ENCODE results near the gene SFSWAP. TPM values are rescaled to one million over a fixed set of nuclear protein-coding genes. Genes with fewer than 3 reads are reported as not detected.
"Not testable (repeated sequence)": the region's sequence is repeated elsewhere in the genome, so short reads cannot be mapped to it uniquely, and the experiment has no call there.

SFSWAP gene
- total and polyA plus RNA-seq, 7 donors, result 10.8 to 42.9 (median 27.8) TPM

DNA sequence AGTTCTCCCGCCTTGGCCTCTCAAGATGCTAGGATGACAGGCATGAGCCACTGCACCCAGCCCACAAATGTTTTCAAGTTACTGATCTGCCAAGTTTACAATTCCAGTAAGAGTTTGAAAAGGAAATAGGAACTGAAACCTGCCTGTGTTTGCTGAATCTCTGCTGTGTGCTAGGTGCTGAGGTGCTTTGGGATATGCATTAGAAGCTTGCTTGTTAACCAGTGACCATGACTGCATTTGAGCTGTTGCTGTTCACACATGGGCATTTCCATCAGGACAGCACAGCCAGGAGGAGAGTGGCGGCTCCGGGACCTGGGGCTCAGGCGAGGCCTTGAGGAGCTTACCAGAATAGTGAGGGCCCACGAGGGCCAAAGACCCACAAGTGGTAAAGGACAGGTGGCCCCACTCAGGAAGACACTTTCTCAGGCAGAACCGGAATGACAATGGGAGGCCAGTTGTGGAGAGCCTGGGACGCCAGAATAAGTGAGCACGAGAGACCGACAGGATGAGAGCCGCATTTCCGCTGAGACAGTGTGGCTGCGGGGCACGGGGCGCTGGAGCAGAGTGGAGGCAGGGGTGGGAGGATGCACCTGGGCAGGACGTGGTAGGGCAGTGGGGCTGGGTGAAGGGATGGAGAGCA lies 62.8 kb downstream of the SFSWAP start:
- H3K27ac ChIP-seq, result no peak overlapping the region
- DNase-seq, result no peak
- TF ChIP-seq CTCF (IDR thresholded peaks at IDR 0.05), result no peak
- no peak for TF ChIP-seq EP300 (IDR thresholded peaks at IDR 0.05)
- TF ChIP-seq POLR2AphosphoS5 (IDR thresholded peaks at IDR 0.05), result no peak
- TF ChIP-seq POLR2A (IDR thresholded peaks at IDR 0.05), result no peak
- H3K4me1 ChIP-seq, result peaks cover 0 to 11% (median 0%) of the 10 kb centered on the region in 4 donors
- intact Hi-C loops (cut with DNase I), result no loop called here
- peaks cover 0 to 76% (median 29%) of the 10 kb centered on the region in 4 donors for H3K36me3 ChIP-seq
- H3K4me3 ChIP-seq, result no peak overlapping the region
- H3K9me3 ChIP-seq, result no peaks in the 10 kb centered on the region
- WGBS, 2 donors, result 53 to 89% methylated on average over 15 of the region's 15 CpGs
- H3K27me3 ChIP-seq, result no peaks in the 10 kb centered on the region

- intact Hi-C loops (cut with DNase I), result no loop called here
- Histone ChIP-seq H3K4me1 (peaks cover 0 to 11% (median 0%) of the 10 kb centered on the region in 4 donors), H3K27ac (no peak overlapping the region), H3K9me3 (no peaks in the 10 kb centered on the region), H3K36me3 (peaks cover 4 to 76% (median 33%) of the 10 kb centered on the region in 4 donors), H3K4me3 (no peak overlapping the region), H3K27me3 (no peaks in the 10 kb centered on the region)
- DNase-seq, result no peak
- TF ChIP-seq POLR2A (IDR thresholded peaks at IDR 0.05), result no peak
- TF ChIP-seq EP300 (IDR thresholded peaks at IDR 0.05), result no peak
- no peak for TF ChIP-seq POLR2AphosphoS5 (IDR thresholded peaks at IDR 0.05)
- no peak for TF ChIP-seq CTCF (IDR thresholded peaks at IDR 0.05)
- 80 to 90% methylated on average over 17 of the region's 17 CpGs for WGBS, 2 donors
Observed at GRCh38 chr12:131774576-131775391, 63.9 kb downstream of the SFSWAP start.

DNA sequence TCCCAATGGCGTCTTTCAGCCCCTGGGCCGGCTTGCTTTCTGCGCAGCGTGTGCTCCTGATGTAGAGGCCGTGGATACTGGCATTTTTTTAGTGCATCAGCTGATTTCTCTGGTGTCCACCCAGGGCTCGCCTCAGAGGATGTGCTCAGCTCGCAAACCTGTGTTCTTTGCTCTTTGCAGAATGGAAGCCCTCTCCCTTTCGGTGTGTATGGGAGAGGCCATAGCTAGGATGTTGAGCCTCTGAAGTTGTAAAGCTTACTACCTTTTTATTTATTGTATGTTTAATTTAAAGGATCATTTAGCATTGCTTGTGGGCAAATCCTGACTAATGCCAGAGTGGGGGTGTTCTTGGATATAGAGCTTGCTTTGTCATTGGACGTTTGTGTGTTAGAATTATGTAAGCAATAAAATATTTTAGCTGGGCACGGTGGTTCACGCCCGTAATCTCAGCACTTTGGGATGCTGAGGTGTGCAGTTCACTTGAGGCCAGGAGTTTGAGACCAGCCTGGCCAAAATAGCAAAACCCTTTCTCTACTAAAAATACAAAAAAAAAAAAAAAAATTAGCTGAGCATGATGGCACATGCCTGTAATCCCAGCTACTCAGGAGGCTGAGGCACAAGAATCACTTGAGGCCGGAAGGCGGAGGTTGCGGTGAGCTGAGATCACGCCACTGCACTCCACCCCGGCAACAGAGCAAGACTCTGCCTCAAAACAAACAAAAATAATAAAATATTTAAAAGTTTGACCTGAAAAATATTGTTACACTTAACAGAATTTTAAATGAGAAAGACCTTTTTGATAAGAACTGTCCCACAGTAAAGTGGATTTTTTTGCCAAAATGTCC lies 64.7 kb downstream of the SFSWAP start:
- no peak overlapping the region for H3K27ac ChIP-seq
- H3K4me3 ChIP-seq, result no peak overlapping the region
- peaks cover 0 to 11% (median 0%) of the 10 kb centered on the region in 4 donors for H3K4me1 ChIP-seq
- WGBS, 2 donors, result 79 to 83% methylated on average over 17 of the region's 17 CpGs
- peaks cover 9 to 76% (median 31%) of the 10 kb centered on the region in 4 donors for H3K36me3 ChIP-seq
- no peaks in the 10 kb centered on the region for H3K27me3 ChIP-seq
- no peaks in the 10 kb centered on the region for H3K9me3 ChIP-seq
- DNase-seq, result no peak
- TF ChIP-seq POLR2A (IDR thresholded peaks at IDR 0.05) (no peak), EP300 (IDR thresholded peaks at IDR 0.05) (no peak), POLR2AphosphoS5 (IDR thresholded peaks at IDR 0.05) (no peak)
- intact Hi-C loops (cut with DNase I), result no loop called here

DNA sequence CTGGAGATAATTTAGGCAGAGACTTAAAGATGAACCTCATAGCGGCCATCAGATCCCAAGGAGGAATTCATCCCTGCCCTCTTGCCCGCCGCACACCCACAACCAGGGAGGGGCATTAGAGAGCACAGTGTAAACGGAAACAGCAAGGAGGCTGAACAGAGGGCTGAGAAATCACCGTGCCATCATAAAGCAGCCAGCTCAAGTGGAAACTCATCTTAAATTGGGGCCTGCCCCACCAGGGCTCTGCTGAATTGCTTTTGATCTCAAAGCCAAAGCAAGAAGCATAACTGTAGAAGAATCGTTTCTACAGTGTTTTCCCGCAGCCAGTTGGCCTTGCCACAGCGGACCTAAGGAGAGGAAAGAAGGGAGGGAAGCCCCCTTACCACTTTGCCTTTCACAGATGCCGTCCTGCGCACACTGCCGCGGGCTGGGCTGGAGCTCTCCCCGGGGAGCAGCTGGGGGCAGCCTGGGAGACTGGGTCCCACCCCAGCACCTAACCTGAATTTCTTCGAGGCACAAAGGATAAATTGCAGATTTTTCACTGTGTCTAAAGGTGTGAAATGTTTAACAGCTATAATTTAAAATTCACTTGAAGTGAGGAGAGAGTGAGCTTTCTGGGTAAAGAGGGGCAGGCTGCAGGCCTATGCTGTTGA lies 65.5 kb downstream of the SFSWAP start:
- Histone ChIP-seq H3K27ac (no peak overlapping the region), H3K4me3 (no peak overlapping the region), H3K9me3 (no peaks in the 10 kb centered on the region), H3K36me3 (peaks cover 12 to 73% (median 28%) of the 10 kb centered on the region in 4 donors), H3K4me1 (peaks cover 0 to 11% (median 0%) of the 10 kb centered on the region in 4 donors), H3K27me3 (no peaks in the 10 kb centered on the region)
- intact Hi-C loops (cut with DNase I), result no loop called here
- 61 to 90% methylated on average over 14 of the region's 14 CpGs for WGBS, 2 donors
- TF ChIP-seq POLR2A (IDR thresholded peaks at IDR 0.05) (no peak), POLR2AphosphoS5 (IDR thresholded peaks at IDR 0.05) (no peak), EP300 (IDR thresholded peaks at IDR 0.05) (no peak), CTCF (IDR thresholded peaks at IDR 0.05) (no peak)
- no peak for DNase-seq

GRCh38 chr12:131777269-131777668 lies 66.4 kb downstream of the SFSWAP start:
- H3K4me3 ChIP-seq; DNase-seq; H3K9me3 ChIP-seq; H3K27ac ChIP-seq; H3K27me3 ChIP-seq; intact Hi-C loops (cut with DNase I): not testable (repeated sequence)
- 96 to 98% methylated on average over 9 of the region's 9 CpGs for WGBS, 2 donors
- H3K36me3 ChIP-seq, result peaks cover 15 to 73% (median 26%) of the 10 kb centered on the region in 4 donors
- H3K4me1 ChIP-seq, result peaks cover 0 to 11% (median 0%) of the 10 kb centered on the region in 4 donors

All from sigmoid colon (tissue), 7 donors.